ENCODE data around the gene DNAH1.

DNA sequence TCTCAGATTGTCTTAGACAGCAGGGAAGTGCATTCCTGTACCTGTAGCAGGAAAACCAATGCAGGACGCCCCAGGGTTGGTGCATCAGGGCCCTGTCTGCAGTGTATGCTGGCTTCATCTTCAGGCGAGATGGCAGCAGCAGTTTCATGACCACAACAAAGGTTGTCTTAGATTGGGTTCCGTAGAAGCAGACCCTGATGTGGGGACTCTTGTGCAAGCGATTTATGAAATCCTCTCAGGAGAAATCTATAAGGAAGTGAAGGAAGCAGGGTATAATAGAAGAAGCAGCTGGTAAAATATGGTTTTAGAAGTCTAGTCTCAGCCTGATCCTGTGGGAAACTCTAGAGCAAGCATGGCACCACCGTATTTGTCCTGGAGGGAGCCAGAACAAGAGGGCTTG, 25.0 kb downstream of the DNAH1 start:
- TF ChIP-seq CTCF (IDR thresholded peaks at IDR 0.05) (no peak), POLR2A (IDR thresholded peaks at IDR 0.05) (no peak)

All from Peyer's patch (tissue), 4 donors.